HG02588 (cell line): Measurements from ENCODE around the gene FOXD1.
"Not testable (repeated sequence)": the region's sequence is repeated elsewhere in the genome, so short reads cannot be mapped to it uniquely, and the experiment has no call there.

ENCODE experiments used
- ATAC-seq: cut with Tn5 transposase; IDR thresholded peaks from one replicate; pipeline ENCODE4 v1.9.1; 2021; ENCODE audit warnings: mild to moderate bottlenecking, moderate library complexity; ENCODE audit not compliant: unreplicated experiment

Gene FOXD1

GRCh38 chr5:73464016-73464745, 15.6 kb upstream of the FOXD1 start:
- no peak for ATAC-seq

GRCh38 chr5:73460133-73460532, 11.6 kb upstream of the FOXD1 start:
- ATAC-seq: no peak

DNA sequence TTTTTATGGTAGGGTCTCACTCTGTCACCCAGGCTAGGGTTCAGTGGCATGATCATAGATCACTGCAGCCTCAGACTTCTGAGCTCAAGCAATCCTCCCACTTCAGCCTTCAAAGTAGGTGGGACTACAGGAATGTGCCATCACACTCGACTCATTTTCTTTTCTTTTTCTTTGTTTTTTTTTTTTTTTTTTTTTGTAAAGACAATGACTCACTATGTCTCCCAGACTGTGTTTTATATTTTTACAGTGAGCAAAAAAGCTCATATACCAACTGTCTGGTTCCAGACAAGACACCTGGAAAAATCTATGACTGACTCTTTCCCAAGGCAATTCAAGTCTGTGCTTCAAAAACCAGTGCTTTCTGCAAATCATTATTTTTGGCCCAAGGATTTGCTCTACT, 10.8 kb upstream of the FOXD1 start:
- ATAC-seq: no peak

GRCh38 chr5:73456462-73456861, 7.9 kb upstream of the FOXD1 start:
- not testable (repeated sequence) for ATAC-seq

DNA sequence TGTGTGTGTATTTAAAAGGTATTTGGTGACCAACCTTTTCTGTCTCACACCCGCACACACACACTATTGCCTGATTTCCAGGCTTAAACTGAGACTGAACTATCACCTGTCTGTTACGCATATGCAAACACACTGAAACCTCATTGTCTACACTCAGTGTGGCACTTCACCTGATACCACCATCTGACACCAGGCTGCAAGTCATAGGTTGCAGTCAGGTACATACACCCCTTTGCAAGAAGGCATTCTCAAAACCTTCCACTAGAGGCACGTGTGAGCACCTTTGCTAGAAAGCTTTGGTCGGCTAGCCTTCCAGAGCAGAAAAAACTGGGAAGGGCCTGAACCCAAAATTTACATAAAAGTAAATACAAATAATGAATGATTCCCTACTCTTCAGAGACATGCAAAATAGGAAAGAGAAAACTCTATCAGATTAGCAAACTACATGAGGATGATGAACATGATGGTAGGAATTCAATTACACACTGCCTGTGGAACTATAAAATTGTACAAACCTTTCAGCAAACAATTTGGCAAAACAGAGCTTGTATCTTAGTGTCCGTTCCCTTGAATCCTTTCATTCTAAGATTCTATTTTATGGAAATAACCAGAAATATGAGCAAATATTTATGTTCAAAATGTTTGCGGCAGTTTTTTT, 5.9 kb upstream of the FOXD1 start:
- no peak for ATAC-seq

- no peak for ATAC-seq
Measured at GRCh38 chr5:73452215-73452614, 3.6 kb upstream of the FOXD1 start.

GRCh38 chr5:73451224-73452130, 2.9 kb upstream of the FOXD1 start:
- ATAC-seq: no peak

DNA sequence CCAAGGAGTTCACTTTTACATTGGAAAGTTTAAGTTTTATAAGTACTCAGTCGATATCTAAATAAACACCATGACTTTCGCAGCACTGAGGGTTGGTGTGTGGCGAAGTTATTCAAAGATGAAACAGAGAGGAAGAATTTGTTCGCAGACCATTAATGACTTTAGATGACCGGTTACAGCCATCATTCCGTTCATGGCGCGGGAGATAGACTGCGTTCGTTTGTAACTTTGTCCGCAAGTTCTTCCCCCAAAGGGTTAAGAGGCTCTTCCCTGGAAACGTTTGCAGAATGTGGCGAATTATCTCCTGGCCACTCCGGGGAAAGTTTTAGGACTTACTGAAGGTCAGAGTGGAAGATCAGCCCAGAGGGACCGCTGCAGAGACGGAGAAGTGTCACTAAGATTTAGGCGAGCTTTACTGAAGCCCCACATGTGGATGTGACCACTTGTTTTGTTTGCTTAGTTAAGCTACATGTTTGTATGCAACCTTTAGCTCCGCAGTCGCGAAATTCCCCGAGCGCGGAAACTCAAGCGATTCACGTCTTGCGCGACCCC, 2.2 kb upstream of the FOXD1 start:
- no peak for ATAC-seq

DNA sequence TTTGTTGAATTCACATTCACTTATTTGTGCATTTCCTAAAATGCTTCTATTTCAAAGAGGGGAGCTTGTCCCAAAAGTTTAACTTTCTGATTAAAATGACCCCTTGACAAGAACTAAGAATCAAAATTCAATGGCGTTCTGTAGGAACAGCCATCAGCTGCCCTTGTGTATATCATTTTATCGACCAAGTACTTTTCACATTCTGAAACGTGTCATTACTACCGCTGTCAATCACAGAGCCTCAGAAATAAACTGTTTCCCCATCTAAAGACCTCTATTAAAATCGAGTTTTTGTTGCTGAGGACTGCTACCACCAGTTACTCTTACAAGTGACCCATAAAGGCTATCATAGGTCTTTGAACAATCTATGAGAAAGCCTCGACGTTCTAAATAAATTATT, 1.6 kb upstream of the FOXD1 start:
- no peak for ATAC-seq

DNA sequence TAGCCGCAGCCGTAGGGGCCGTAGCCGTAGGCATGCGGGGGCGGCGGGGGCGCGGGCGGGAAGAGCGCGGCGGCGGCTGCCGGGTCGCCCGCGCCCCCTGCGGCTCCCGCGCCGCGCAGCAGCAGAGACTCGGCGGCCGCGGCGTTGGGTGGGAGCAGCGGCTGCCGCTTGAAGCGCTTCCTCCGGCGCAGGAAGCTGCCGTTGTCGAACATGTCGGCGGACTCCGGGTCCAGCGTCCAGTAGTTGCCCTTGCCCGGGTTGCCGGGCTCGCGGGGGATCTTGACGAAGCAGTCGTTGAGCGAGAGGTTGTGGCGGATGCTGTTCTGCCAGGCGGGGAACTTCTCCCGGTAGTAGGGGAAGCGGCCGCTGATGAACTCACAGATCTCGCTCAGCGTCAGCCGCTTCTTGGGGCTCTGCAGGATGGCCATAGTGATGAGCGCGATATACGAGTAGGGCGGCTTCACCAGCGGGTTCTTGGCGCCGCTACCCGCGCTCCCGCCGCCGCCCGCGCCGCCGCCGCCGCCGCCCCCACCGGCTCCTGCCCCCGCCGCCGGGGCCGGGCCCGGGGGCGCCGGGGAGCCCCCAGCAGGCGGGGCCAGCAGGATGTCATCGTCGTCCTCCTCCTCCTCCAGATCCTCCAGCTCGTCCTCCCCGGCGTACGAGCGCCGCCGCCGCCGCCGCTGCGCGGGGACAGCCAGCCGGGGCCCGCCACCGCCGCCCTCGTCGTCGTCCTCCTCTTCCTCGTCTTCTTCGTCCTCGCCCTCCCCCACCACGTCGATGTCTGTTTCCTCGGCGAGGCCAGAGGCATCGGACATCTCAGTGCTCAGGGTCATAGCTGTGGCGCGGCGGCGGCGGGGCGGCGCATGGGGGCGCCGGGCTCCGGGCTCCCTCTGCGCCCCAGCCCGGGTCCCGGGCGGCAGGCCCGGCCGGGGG, 781 bp downstream of the FOXD1 start:
- ATAC-seq: peak; percentile 20

DNA sequence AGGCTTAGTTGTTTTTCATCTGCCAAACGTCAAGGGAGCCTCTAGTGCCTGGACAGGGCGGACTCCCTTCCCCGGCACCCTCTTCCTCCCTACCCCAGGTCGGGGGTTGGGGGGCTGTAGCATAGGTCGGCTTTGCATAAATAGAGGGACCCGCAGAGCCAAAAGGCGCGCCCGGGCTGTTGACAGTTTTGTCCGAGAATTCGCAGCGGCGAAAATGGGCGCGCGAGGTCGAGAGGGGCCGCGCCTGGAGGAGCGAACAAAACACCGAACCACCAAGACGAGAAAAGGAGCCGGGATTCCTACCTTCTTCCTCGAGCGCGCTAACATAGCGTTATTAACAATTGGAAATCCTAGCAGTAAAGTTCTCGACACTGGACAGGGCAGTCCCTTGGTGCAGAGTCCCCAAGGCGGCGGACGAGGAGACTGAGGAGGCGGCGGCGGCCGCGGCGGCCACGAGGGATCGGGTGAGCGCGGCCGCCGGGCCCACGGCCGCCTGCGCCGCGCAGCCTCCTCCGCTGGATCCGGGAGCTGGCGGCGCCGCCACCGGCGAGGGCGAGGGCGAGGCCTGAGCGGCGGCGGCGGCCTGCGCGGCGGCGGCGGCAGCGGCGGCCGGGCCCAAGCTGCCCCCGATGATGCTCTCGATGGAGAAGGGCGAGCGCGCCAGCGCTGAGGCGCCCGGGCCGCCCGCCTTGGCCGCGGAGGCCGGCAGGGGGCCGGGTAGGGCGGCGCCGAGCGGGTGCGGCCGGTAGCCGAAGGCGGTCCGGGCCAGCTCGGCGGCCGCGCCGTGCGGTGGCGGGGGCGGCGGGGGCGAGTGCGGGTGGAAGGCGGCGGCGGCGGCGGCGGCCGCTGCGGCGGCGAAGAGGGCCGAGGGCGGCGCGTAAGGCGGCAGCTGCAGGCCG, 1.7 kb downstream of the FOXD1 start:
- ATAC-seq: peak; percentile 24

DNA sequence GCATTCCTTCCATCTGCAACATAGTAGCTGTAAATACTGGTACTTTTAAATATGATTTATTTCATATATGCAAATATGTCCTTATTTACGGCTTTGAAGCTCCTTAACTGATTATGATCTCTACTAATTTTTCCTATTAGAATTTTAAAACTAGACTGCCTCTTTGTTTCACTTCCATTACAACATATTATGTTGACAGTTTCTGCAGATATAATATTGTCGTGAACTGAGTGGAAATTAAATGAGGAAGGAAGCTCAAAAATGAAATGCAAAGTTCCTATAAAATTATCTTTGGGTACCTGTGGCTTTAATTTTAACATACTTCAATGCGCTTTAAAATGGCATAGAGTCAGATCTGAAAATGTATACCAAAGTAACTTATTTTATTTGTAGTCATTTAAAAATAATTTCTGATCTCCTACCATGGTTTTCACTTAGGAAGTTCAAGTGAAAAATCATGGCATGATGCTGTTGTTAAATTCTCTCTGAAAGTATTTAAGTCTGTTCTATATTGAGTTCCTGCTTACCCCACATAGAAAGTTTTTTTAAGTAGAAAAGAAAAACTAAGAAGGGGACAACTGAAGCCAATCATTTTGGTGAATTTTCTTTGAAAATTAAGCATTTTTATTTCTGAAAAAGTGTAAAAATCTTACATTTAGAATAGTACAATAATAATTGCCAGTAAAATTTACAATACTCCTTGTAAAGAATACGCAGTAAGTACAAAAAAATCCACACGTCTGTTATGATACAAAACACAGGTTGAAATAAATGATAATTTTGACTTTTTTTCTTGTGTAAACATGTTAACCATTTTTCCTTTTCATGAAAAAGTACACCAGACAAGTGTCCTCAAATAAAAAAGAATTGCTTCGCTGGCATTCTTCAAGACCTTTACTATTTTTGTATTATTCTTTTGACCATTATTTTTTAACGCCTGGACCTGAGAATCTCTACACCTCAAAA, 2.6 kb downstream of the FOXD1 start:
- no peak for ATAC-seq

DNA sequence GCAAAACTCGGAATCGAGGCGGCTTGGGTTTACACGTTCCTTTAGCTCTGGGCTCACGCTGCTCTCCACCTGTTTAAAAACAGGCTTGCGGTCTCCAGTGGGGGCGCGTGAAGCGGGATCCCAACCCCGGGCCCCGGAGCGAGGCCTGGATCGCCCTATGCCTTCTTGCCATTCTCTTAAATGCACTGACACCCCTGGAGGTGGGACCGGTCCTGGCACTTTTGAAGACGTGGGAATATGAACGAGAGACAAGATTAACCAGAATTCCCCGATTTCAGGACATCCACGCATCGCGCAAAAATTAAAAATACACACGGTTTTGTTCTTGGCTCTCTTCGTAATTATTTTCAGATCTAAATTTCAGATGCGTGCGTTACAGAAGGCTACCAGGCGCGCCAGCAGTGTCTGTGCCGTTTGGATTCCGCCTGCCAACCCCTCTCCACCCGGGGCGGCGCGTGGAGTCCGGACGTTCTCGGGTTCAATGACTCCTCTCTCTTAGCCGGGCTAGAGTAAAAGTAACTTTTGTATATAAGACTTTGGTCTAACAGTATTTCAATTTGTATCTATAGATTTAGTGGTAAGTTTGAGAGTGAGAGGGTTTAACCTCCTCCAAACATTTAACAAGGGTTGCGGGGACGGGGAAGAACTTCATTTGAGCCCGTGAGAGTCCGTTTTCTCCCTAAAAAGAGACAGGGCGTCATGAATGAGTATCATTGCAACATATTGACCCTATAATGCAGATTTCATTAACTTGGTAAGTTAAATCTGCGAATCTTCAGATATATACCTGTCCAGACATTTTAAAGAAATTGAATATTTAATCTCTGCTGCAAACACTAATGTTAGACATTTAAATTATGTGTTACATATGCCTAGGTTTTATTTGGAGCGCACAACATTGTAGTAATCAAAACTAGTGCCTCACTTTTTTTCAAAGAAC, 3.8 kb downstream of the FOXD1 start:
- ATAC-seq: no peak

DNA sequence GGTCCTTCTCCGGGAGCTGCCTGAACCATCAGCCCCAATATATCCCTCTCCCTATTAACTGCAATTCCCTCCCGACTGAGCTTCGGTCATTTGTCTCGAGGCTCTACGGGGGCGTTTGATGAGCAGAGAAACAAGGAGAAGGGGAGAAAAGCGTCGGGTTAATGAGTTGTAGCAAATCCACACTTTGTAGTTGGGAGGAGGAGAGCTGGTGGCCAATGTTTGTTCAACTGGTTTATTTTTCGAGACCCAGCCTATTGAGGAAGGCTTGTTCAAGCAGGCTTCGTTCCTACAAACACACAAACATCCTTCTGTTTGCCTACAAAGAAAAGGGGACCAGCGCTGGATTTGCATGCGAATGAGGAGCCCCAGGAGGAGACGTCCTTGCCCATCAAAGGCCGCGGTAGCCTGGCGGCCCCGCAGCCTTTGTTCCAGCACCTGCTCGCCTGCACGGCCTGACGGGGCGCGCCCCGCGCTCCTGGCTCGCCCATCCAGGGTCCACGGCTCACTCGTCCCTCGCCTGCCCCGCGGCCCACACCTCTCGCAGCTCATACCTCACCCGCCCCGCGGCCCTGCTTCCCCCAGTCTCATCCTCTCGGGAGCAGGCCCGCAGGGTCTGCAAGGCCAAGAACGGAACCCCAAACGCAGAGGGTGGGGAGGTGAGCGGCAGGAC, 4.6 kb downstream of the FOXD1 start:
- no peak for ATAC-seq

GRCh38 chr5:73442996-73443627, 5.5 kb downstream of the FOXD1 start:
- no peak for ATAC-seq

DNA sequence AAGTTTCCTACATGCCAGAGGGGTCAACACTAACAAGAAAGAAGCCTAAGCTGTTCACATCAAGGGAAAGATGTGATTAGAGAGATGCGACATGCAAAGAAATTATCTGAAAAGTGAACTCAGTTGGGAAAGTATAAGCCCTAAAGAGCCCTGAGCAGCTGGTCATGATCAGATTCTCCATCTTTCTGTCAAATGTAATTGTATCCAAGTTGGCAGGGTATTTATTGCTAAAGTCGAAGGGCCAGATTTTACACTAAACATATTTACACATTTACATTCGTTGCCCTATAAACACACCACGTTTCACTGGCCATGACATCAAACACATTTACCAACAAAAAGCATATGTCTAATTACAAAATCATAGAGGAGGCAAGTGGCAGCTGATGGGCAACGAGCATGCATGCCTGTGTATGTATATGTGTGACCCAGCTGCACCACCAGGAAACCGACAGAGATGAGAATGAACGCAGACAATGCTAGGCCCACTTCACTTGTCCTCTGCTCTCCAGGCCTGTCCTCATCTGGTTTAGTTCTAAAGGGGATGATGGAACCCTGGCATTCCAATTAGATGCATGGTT, 6.3 kb downstream of the FOXD1 start:
- no peak for ATAC-seq
